ENCODE measurements around the gene ZNF384. TPM values are rescaled to one million over a fixed set of nuclear protein-coding genes. Genes with fewer than 3 reads are reported as not detected.

The ZNF384 gene
- total RNA-seq, 2 experiments from 2014 or later: 61.4 to 79.0 TPM

GRCh38 chr12:6653342-6653741 lies 35.8 kb downstream of the ZNF384 start:
- ChIA-PET POLR2A (no interaction called here), CTCF (interaction anchor here (0.7 to 1.0 kb wide), 3 partner anchors 30 to 137 kb away, joined by 3 to 4 read pairs (median 4); no protein-coding TSS in a partner anchor)
- Mint-ChIP-seq H3K4me3 (no peak overlapping the region), H3K27me3 (no peaks in the 10 kb centered on the region), H3K9me3 (ENCODE audit: low read depth) (no peaks in the 10 kb centered on the region), H3K4me1 (no peaks in the 10 kb centered on the region), H3K27ac (no peak overlapping the region), H3K36me3 (ENCODE audit: low read depth) (peaks cover 17% of the 10 kb centered on the region)
- DNase-seq: no peak
- intact Hi-C loops (cut with DNase I, micrococcal nuclease): no loop called here
- ATAC-seq: no peak

- intact Hi-C loops (cut with DNase I, micrococcal nuclease): no loop called here
- no peaks in the 10 kb centered on the region for H3K27me3 Mint-ChIP-seq
- ChIA-PET CTCF (interaction anchor here (0.7 to 1.0 kb wide), 3 partner anchors 29 to 138 kb away, joined by 3 to 4 read pairs (median 4); no protein-coding TSS in a partner anchor), POLR2A (interaction anchor here (0.5 kb wide), 1 partner anchor 37 kb away, joined by 4 read pairs; no protein-coding TSS in a partner anchor)
- no peak for ATAC-seq
- no peak overlapping the region for H3K27ac Mint-ChIP-seq
- H3K36me3 Mint-ChIP-seq (ENCODE audit: low read depth): peaks cover 22% of the 10 kb centered on the region
- no peak for DNase-seq
- H3K4me1 Mint-ChIP-seq: no peaks in the 10 kb centered on the region
- H3K9me3 Mint-ChIP-seq (ENCODE audit: low read depth): no peaks in the 10 kb centered on the region
- H3K4me3 Mint-ChIP-seq: no peak overlapping the region
These were observed 36.8 kb downstream of the ZNF384 start for GRCh38 chr12:6652391-6652790.

- ChIA-PET POLR2A (no interaction called here), CTCF (interaction anchor here (1.0 kb wide), 1 partner anchor 30 kb away, joined by 3 read pairs; no protein-coding TSS in a partner anchor)
- no peak overlapping the region for H3K4me3 Mint-ChIP-seq
- H3K27me3 Mint-ChIP-seq: no peaks in the 10 kb centered on the region
- ATAC-seq (no peak), DNase-seq (no peak)
- peaks cover 10% of the 10 kb centered on the region for H3K4me1 Mint-ChIP-seq
- no peaks in the 10 kb centered on the region for H3K9me3 Mint-ChIP-seq (ENCODE audit: low read depth)
- intact Hi-C loops (cut with DNase I, micrococcal nuclease): no loop called here
- H3K27ac Mint-ChIP-seq: peak overlapping the region; percentile 14
- H3K36me3 Mint-ChIP-seq (ENCODE audit: low read depth): peaks cover 26% of the 10 kb centered on the region
These were observed 38.3 kb downstream of the ZNF384 start for GRCh38 chr12:6650832-6651231.

GRCh38 chr12:6647083-6647604 lies 42.0 kb downstream of the ZNF384 start, which contains the start of gene ACRBP:
Gene ACRBP, minus strand, starts transcription at chr12:6647432. Its CDS starts 66 bp downstream, at chr12:6647366.
- Mint-ChIP-seq H3K9me3 (ENCODE audit: low read depth) (peaks cover 10% of the 10 kb centered on the region), H3K27me3 (no peaks in the 10 kb centered on the region), H3K36me3 (ENCODE audit: low read depth) (peaks cover 29% of the 10 kb centered on the region), H3K27ac (peak within 1 kb of the TSS; percentile 44), H3K4me1 (peaks cover 10% of the 10 kb centered on the region), H3K4me3 (peak within 1 kb of the TSS; percentile 65)
- ATAC-seq: peak; percentile 85
- POLR2A ChIA-PET: interaction anchor here (0.6 kb wide), 1 partner anchor 20 kb away, joined by 3 read pairs; no protein-coding TSS in a partner anchor
- intact Hi-C loops (cut with DNase I, micrococcal nuclease): no loop called here
- CTCF ChIA-PET: interaction anchor here (0.6 to 1.3 kb wide), 5 partner anchors 19 to 76 kb away, joined by 3 to 5 read pairs (median 3); no protein-coding TSS in a partner anchor
- DNase-seq: peak; percentile 64

- H3K9me3 Mint-ChIP-seq (ENCODE audit: low read depth): peaks cover 10% of the 10 kb centered on the region
- ChIA-PET CTCF (interaction anchor here (0.6 to 1.3 kb wide), 4 partner anchors 18 to 75 kb away, joined by 3 to 5 read pairs (median 3); no protein-coding TSS in a partner anchor), POLR2A (interaction anchor here (0.6 kb wide), 1 partner anchor 79 kb away, joined by 4 read pairs; no protein-coding TSS in a partner anchor)
These were observed 42.7 kb downstream of the ZNF384 start for GRCh38 chr12:6646276-6647082.

GRCh38 chr12:6644903-6645302 lies 44.3 kb downstream of the ZNF384 start:
- Mint-ChIP-seq H3K27me3 (no peaks in the 10 kb centered on the region), H3K4me3 (no peak overlapping the region), H3K9me3 (ENCODE audit: low read depth) (peaks cover 10% of the 10 kb centered on the region), H3K27ac (no peak overlapping the region), H3K36me3 (ENCODE audit: low read depth) (peaks cover 18% of the 10 kb centered on the region), H3K4me1 (peaks cover 10% of the 10 kb centered on the region)
- ATAC-seq (no peak), DNase-seq (no peak)
- intact Hi-C loops (cut with DNase I, micrococcal nuclease): no loop called here
- POLR2A ChIA-PET: interaction anchor here (0.7 kb wide), 1 partner anchor 113 kb away, joined by 3 read pairs; no protein-coding TSS in a partner anchor
- CTCF ChIA-PET: interaction anchor here (0.7 to 1.7 kb wide), 4 partner anchors 14 to 191 kb away, joined by 3 to 6 read pairs (median 4); no protein-coding TSS in a partner anchor

More at GRCh38 chr12:6646276-6647082, 42.7 kb downstream of the ZNF384 start:
- DNase-seq (no peak), ATAC-seq (peak; percentile 24)
- peaks cover 10% of the 10 kb centered on the region for H3K4me1 Mint-ChIP-seq
- intact Hi-C loops (cut with DNase I, micrococcal nuclease): no loop called here
- H3K36me3 Mint-ChIP-seq (ENCODE audit: low read depth): peaks cover 26% of the 10 kb centered on the region
- H3K27me3 Mint-ChIP-seq: no peaks in the 10 kb centered on the region
- H3K27ac Mint-ChIP-seq: peak overlapping the region; percentile 44
- peak overlapping the region; percentile 65 for H3K4me3 Mint-ChIP-seq

GRCh38 chr12:6644257-6644596 lies 44.9 kb downstream of the ZNF384 start:
- peaks cover 10% of the 10 kb centered on the region for H3K4me1 Mint-ChIP-seq
- DNase-seq: no peak
- peaks cover 10% of the 10 kb centered on the region for H3K9me3 Mint-ChIP-seq (ENCODE audit: low read depth)
- peaks cover 18% of the 10 kb centered on the region for H3K36me3 Mint-ChIP-seq (ENCODE audit: low read depth)
- POLR2A ChIA-PET: no interaction called here
- CTCF ChIA-PET: interaction anchor here (0.7 to 1.7 kb wide), 4 partner anchors 14 to 192 kb away, joined by 3 to 6 read pairs (median 4); no protein-coding TSS in a partner anchor
- intact Hi-C loops (cut with DNase I, micrococcal nuclease): no loop called here
- no peak overlapping the region for H3K27ac Mint-ChIP-seq
- no peak overlapping the region for H3K4me3 Mint-ChIP-seq
- H3K27me3 Mint-ChIP-seq: no peaks in the 10 kb centered on the region
- no peak for ATAC-seq

GRCh38 chr12:6643569-6644256 lies 45.5 kb downstream of the ZNF384 start:
- Mint-ChIP-seq H3K4me1 (peaks cover 10% of the 10 kb centered on the region), H3K4me3 (no peak overlapping the region), H3K9me3 (ENCODE audit: low read depth) (peaks cover 10% of the 10 kb centered on the region), H3K27ac (no peak overlapping the region), H3K27me3 (no peaks in the 10 kb centered on the region), H3K36me3 (ENCODE audit: low read depth) (peaks cover 18% of the 10 kb centered on the region)
- POLR2A ChIA-PET: no interaction called here
- ATAC-seq: no peak
- CTCF ChIA-PET: interaction anchor here (0.6 to 1.7 kb wide), 4 partner anchors 11 to 149 kb away, joined by 3 to 6 read pairs (median 4); no protein-coding TSS in a partner anchor
- intact Hi-C loops (cut with DNase I, micrococcal nuclease): no loop called here
- no peak for DNase-seq

- intact Hi-C loops (cut with DNase I, micrococcal nuclease): no loop called here
- no peak overlapping the region for H3K27ac Mint-ChIP-seq
- POLR2A ChIA-PET: no interaction called here
- H3K9me3 Mint-ChIP-seq (ENCODE audit: low read depth): peaks cover 10% of the 10 kb centered on the region
- ATAC-seq: no peak
- peaks cover 8% of the 10 kb centered on the region for H3K36me3 Mint-ChIP-seq (ENCODE audit: low read depth)
- H3K4me1 Mint-ChIP-seq: peaks cover 3% of the 10 kb centered on the region
- H3K4me3 Mint-ChIP-seq: no peak overlapping the region
- CTCF ChIA-PET: interaction anchor here (0.6 kb wide), 1 partner anchor 75 kb away, joined by 3 read pairs; no protein-coding TSS in a partner anchor
- H3K27me3 Mint-ChIP-seq: no peaks in the 10 kb centered on the region
- no peak for DNase-seq
These were observed 48.0 kb downstream of the ZNF384 start for GRCh38 chr12:6641131-6641530.

- peaks cover 10% of the 10 kb centered on the region for H3K9me3 Mint-ChIP-seq (ENCODE audit: low read depth)
- no peak for DNase-seq
- ATAC-seq: no peak
- POLR2A ChIA-PET: no interaction called here
- H3K4me1 Mint-ChIP-seq: peaks cover 8% of the 10 kb centered on the region
- no peaks in the 10 kb centered on the region for H3K27me3 Mint-ChIP-seq
- no peak overlapping the region for H3K4me3 Mint-ChIP-seq
- H3K36me3 Mint-ChIP-seq (ENCODE audit: low read depth): peaks cover 8% of the 10 kb centered on the region
- CTCF ChIA-PET: no interaction called here
- H3K27ac Mint-ChIP-seq: no peak overlapping the region
- intact Hi-C loops (cut with DNase I, micrococcal nuclease): no loop called here
These were observed 48.7 kb downstream of the ZNF384 start for GRCh38 chr12:6640497-6640896.
